Measurements from ENCODE around the gene UGCG. TPM values are rescaled to one million over a fixed set of nuclear protein-coding genes. Genes with fewer than 3 reads are reported as not detected.

Gene UGCG
- total and polyA plus RNA-seq, 10 of the 15 experiments (the other 5 are each of a cell fraction or from before 2014, with no cell fraction given): 21.7 to 96.6 (median 48.9) TPM

GRCh38 chr9:111949919-111950318 lies 53.3 kb downstream of the UGCG start (continued):
- TF ChIP-seq MAX (IDR thresholded peaks at IDR 0.05; ENCODE audit: low read depth, low read length) (no peak), NBN (IDR thresholded peaks at IDR 0.05) (no peak), IKZF2 (IDR thresholded peaks at IDR 0.05) (no peak), RUNX3 (IDR thresholded peaks at IDR 0.05; ENCODE audit: low read length) (no peak)

- SMC1A ChIA-PET (ENCODE audit: uncharacterized antibody, unreplicated experiment): interaction anchor here (1.0 to 1.9 kb wide), 7 partner anchors 9 to 122 kb away, joined by 3 to 6 read pairs (median 4); no protein-coding TSS in a partner anchor
- FAIRE-seq: no peak
- TF ChIP-seq IKZF1 (conservative IDR thresholded peaks at IDR 0.05): peak; percentile 25
- TF ChIP-seq USF2 (IDR thresholded peaks at IDR 0.05; ENCODE audit: borderline replicate concordance, low read depth, low read length): no peak
- TF ChIP-seq RBBP5 (conservative IDR thresholded peaks at IDR 0.05): no peak
- no peak for TF ChIP-seq KAT2A (conservative IDR thresholded peaks at IDR 0.05; ENCODE audit: control insufficient read depth, low read depth, low read length)
- no peak for TF ChIP-seq CTCF (IDR thresholded peaks at IDR 0.05 in 2 of 3, conservative IDR thresholded peaks at IDR 0.05 in 1 of 3; ENCODE audit: control insufficient read depth in 2 of 3, extremely low read depth in 1 of 3, insufficient read depth in 1 of 3, low read depth in 3 of 3, low read length in 3 of 3)
- TF ChIP-seq CBX5 (IDR thresholded peaks at IDR 0.05; ENCODE audit: low read depth): no peak
- TF ChIP-seq ETV6 (conservative IDR thresholded peaks at IDR 0.05 in 1 of 2, IDR thresholded peaks at IDR 0.05 in 1 of 2; ENCODE audit: borderline replicate concordance in 1 of 2, low read depth in 1 of 2): no peak
- TF ChIP-seq SKIL (IDR thresholded peaks at IDR 0.05; ENCODE audit: low read depth, poor library complexity, severe bottlenecking): no peak
- TF ChIP-seq ZNF592 (IDR thresholded peaks at IDR 0.05): no peak
Measured at GRCh38 chr9:111952559-111952958, 55.9 kb downstream of the UGCG start.

More at GRCh38 chr9:111952559-111952958, 55.9 kb downstream of the UGCG start:
- WGBS (ENCODE audit: insufficient coverage, insufficient replicate concordance, low lambda C conversion rate, missing lambda C conversion rate): 63% methylated on average over 3 of the region's 3 CpGs
- DNase-seq (ENCODE audit: low read depth, low spot score) (no peak), ATAC-seq (no peak)
- Histone ChIP-seq H3K9me3 (replicated peaks; ENCODE audit: control insufficient read depth, insufficient read depth, low read length) (no peaks in the 10 kb centered on the region), H3K9ac (ENCODE audit: control insufficient read depth, insufficient read depth, low read length) (no peak overlapping the region), H2AFZ (ENCODE audit: control insufficient read depth, low read depth, low read length) (no peak overlapping the region), H4K20me1 (ENCODE audit: control insufficient read depth, insufficient read depth) (no peaks in the 10 kb centered on the region), H3K27me3 (replicated peaks in 1 of 2; ENCODE audit: control insufficient read depth in 2 of 2, insufficient read depth in 2 of 2, low read length in 1 of 2) (no peaks in the 10 kb centered on the region), H3K36me3 (ENCODE audit: control insufficient read depth in 2 of 2, insufficient read depth in 2 of 2, low read length in 1 of 2) (no peaks in the 10 kb centered on the region), H3K79me2 (ENCODE audit: control insufficient read depth, insufficient read depth, low read length) (no peaks in the 10 kb centered on the region), H3K4me1 (ENCODE audit: control insufficient read depth, insufficient read depth, low read length) (peaks cover 33% of the 10 kb centered on the region), H3K27ac (ENCODE audit: control insufficient read depth, insufficient read depth) (no peak overlapping the region), H3K4me3 (no peak overlapping the region), H3K4me2 (ENCODE audit: control insufficient read depth, insufficient read depth) (0 out of 2 replicates have a peak overlapping the region, but pooled peaks have one; percentile 13)
- in situ Hi-C loops (cut with MboI): no loop called here
- RAD21 ChIA-PET (ENCODE audit: unreplicated experiment): interaction anchor here (1.4 to 3.6 kb wide), 2 partner anchors 36 to 48 kb away, joined by 3 to 9 read pairs; no protein-coding TSS in a partner anchor
- POLR2A ChIA-PET: interaction anchor here (1.1 to 1.7 kb wide), 3 partner anchors 9 to 50 kb away, joined by 4 to 6 read pairs (median 4); no protein-coding TSS in a partner anchor
- CTCF ChIA-PET: interaction anchor here (1.7 kb wide), 1 partner anchor 12 kb away, joined by 4 read pairs; no protein-coding TSS in a partner anchor
- intact Hi-C loops (cut with micrococcal nuclease; ENCODE audit: unreplicated experiment): no loop called here
- BruUV-seq (replicated peaks): no TSS peak

Measured in GM12878 (cell line).